Spleen (tissue), 7 donors: ENCODE results near the gene MBD3L5.

Experiments used
- POLR2A ChIP-seq, 3 donors: fragments of 450-650 bp; IDR thresholded peaks; one replicate each; pipeline ENCODE4 v1.5.1; 2017; ENCODE audit warnings: antibody characterized with exemption in 3 of 3, mild to moderate bottlenecking in 1 of 3
- POLR2AphosphoS5 ChIP-seq, 3 donors: sonication (generic); formaldehyde crosslinking; IDR thresholded peaks; one replicate each; pipeline ENCODE4 v1.5.1; 2017; ENCODE audit warnings: antibody characterized with exemption in 3 of 3
- TF ChIP-seq, protein P1 (sequence below), 11 experiments: fragments of 200-600 bp in 7 of 11; fragments of 450-650 bp in 4 of 11; sonication (generic) in 4 of 11; IDR thresholded peaks in 8 of 11; conservative IDR thresholded peaks in 3 of 11; 1 replicate in 7 of 11; 2 replicates in 4 of 11; pipeline versions ENCODE4 v1.4.0 to v1.8.0; 2016 to 2021; ENCODE audit warnings: antibody characterized with exemption in 11 of 11, inconsistent platforms in 4 of 11, mild to moderate bottlenecking in 1 of 11
- donor health status: DM: no; HTN: no; CAD: no; lungs with moderate emphysema.
- donor health status: DM: no; HTN: no; CAD: no.
- donor health status: DM: no; HTN: no; CAD: no.

DNA sequence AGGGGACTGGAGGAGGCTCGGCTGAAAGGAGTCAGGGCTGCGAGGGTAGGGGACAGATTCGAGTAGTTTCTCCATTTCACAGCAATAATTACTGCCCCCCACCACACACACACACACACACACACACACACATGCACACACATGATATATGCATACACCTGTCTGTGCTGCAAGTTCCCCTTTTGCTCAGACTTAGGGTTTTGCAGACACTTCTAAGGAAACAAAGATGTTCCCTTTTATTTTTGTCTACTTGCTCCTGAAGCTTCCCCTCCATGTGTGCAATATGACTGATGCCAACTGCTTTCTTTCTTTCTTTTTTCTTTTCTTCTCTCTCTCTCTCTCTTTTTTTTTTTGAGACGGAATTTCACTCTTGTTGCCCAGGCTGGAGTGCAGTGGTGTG lies 22.5 kb upstream of the MBD3L5 start:
- TF ChIP-seq POLR2A (IDR thresholded peaks at IDR 0.05), result no peak
- TF ChIP-seq, protein P1, sequence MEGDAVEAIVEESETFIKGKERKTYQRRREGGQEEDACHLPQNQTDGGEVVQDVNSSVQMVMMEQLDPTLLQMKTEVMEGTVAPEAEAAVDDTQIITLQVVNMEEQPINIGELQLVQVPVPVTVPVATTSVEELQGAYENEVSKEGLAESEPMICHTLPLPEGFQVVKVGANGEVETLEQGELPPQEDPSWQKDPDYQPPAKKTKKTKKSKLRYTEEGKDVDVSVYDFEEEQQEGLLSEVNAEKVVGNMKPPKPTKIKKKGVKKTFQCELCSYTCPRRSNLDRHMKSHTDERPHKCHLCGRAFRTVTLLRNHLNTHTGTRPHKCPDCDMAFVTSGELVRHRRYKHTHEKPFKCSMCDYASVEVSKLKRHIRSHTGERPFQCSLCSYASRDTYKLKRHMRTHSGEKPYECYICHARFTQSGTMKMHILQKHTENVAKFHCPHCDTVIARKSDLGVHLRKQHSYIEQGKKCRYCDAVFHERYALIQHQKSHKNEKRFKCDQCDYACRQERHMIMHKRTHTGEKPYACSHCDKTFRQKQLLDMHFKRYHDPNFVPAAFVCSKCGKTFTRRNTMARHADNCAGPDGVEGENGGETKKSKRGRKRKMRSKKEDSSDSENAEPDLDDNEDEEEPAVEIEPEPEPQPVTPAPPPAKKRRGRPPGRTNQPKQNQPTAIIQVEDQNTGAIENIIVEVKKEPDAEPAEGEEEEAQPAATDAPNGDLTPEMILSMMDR (IDR thresholded peaks at IDR 0.05 in 8 of 11, conservative IDR thresholded peaks at IDR 0.05 in 3 of 11), result no peak
- no peak for TF ChIP-seq POLR2AphosphoS5 (IDR thresholded peaks at IDR 0.05)
